Stimulated activated CD4-positive, alpha-beta T cell treated with anti-CD3 and anti-CD28 coated beads, Interleukin-1b, Interleukin-23, amount 100 ng/mL, for 1 hour (primary cell): ENCODE data around the gene AKT2.

ENCODE experiments used
- DNase-seq, 2 donors: peaks; one replicate each; pipeline ENCODE4 v3.0.0-alpha.2; 2020; ENCODE audit warnings: low read depth in 2 of 2

The AKT2 gene

GRCh38 chr19:40273469-40274360 is 11.4 kb downstream of the AKT2 start:
- DNase-seq, result no peak

GRCh38 chr19:40272261-40272660 is 12.9 kb downstream of the AKT2 start:
- no peak for DNase-seq

GRCh38 chr19:40271706-40272105 is 13.4 kb downstream of the AKT2 start:
- no peak for DNase-seq

GRCh38 chr19:40270362-40271089 is 14.6 kb downstream of the AKT2 start:
- no peak for DNase-seq

DNA sequence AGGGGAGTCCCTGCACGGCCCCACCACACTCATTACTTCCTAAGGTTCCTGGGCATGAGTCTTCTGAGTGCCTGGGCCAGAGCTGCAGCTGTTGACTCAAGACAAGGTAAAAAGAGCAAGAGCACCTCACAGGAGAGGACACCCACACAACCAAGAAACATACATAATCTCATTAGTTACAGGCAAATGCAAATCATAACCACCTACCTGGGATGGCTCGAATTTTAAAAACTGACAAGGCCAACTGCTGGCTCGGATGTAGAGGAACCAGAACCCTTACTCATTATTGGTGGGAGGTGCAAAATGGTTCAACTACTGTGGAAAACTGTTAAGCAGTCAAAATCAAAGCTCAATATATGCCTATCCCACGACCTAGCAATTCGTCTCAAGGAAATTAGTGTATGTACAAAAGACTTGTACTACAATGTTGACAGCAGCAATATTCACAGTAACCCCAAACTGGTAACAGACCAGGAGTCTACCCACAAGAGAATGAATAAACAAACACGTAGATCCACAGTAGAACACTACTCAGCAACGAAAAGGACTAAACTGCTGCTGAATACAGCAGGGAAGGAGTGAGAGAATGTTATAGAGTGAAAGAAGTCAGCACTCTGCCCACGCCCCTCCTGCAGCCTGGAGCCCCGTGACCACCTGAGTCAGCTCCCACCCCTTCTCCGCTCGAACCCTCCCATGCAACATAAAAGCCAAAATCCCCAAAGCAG is 15.8 kb downstream of the AKT2 start:
- no peak for DNase-seq

DNA sequence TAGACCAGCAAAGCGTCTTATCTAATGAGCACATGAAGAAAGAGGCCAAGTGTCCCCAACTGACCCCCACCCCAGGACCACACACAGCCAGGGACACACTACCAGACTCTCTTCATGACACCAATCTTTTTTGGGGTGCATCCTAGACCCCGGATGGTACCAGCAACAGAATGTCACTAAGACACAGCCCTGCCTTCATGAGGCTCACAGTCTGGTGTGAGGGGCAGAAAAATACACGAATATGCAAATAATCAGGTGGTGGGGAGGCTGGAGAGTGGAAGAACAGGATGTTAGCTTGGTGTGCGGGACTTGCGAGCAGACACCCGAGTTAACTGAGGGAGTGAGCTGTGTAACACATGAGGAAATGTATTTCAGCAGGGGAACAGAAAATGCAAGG is 17.5 kb downstream of the AKT2 start:
- no peak for DNase-seq

GRCh38 chr19:40266912-40267600 is 18.1 kb downstream of the AKT2 start:
- DNase-seq, result no peak

- no peak for DNase-seq
Measured at GRCh38 chr19:40266119-40266518, 19.0 kb downstream of the AKT2 start.

DNA sequence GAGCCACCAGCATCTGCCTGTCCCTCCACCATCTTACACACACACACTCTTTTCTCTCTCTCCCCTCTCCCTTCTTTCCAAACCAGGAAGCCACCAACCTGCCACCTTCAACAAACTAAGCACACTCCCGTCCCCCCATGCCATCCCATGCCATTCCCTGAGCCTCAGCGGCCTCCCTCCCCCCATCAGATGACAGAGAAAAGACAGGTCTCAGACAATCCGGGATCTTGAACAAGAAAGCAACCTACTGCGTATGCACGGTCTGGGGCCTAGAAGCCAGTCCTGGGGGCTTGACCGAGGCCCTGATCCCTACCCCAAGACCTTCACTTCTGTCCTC is 19.4 kb downstream of the AKT2 start:
- DNase-seq, result no peak

DNA sequence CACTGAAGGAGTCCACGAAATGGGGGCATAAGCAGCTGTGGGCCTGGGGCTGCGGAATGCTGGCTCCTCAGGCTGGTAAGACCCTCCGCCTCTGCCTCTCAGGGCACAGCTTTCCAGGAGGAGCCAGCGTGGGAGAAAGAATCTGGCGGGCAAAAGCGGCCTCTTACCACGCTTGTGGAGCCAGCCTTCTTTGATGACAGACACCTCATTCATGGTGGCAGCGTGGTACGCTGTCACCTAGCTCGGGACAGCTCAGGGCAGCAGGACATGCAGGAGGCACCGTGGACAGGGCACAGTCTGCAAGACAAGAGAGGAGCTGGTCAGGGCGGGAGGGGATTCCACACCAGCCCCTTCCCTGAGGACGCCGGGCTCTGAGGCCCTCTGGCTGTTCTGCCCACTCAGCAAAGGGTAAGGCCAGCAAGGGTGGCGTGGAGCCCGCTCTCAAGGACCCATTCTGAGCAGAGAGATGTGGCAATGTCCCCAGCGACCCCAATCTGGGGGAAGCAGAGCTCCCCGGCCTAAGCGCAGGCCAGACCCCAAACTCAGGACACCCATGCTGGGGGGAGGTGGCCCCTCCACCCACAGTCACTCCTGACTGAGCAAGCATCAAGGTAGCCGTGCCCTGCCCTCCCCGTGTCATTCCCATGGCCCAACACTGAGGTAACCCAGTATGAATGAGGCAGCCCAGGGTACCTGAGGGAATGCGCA is 19.9 kb downstream of the AKT2 start:
- DNase-seq, result no peak

GRCh38 chr19:40264314-40265054 is 20.7 kb downstream of the AKT2 start:
- DNase-seq, result no peak

DNA sequence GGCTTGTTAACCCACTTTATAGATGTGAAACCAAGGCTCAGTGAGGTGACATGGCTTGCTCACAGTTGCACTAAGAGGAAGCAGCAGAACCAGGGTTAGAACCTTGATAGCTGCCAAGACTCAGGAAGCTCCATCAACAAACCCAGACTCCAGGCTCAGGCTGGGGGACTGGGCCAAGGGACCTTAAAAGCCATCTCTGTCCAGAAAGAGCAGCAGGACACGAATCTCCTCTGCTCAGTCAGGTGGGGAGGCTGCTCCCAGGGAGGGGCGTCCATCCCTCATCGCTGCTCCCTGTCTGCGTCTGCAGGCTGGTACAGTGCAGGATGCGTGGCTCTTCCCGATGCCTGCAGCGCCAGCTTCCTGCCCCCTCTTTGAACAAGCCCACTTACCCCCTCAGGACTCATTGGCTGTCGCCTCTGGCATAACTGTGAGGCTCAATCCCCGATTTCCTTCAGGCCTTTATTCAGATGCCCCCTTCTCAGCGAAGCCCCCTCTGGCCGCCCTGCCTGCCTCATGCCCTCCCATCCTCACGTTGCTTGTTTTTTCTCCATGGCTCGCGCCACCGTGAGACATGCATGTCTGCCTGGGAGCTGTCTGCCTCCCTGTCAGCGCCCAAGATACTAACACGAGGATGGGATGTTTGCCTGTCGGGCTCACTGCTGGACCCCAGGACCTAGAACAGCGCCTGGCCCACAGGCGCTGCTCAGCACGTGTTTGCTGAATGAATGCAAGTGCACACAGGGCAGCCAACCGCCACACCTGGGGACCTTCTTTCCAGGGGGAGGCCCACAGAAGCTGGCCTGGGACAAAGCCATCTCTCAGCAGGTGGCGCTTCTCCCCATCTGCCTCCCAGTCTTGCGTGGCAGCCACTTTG is 21.5 kb downstream of the AKT2 start:
- DNase-seq, result no peak

GRCh38 chr19:40262422-40262821 is 22.7 kb downstream of the AKT2 start:
- no peak for DNase-seq

- DNase-seq, result no peak
Measured at GRCh38 chr19:40261631-40262030, 23.5 kb downstream of the AKT2 start.

GRCh38 chr19:40257096-40257517 is 28.0 kb downstream of the AKT2 start:
- DNase-seq, result no peak

DNA sequence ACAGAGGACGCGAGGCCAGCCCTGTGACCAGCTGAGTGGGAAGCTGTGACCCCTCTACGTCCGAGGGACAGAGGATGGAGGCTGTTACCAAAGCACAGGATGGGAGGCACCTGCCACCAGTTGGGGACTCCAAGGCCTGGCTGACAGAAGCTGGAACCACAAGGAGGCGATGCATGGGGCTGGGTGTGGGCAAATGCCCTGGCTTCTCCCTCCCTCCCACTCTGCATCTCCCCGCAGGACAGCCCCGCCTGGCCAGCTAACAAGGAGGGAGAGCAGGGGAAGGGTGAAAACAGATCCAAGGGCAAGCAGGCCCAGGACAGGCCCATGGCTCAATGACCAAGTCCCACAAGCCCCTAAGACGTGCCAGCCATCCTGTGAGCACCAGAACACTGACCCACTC is 28.6 kb downstream of the AKT2 start:
- DNase-seq, result no peak

- DNase-seq, result no peak
Measured at GRCh38 chr19:40255619-40256166, 29.5 kb downstream of the AKT2 start.

GRCh38 chr19:40254714-40255418 is 30.3 kb downstream of the AKT2 start:
- DNase-seq, result no peak
